Activated CD8-positive, alpha-beta T cell treated with anti-CD3 and anti-CD28 coated beads for 36 hours (primary cell): Measurements from ENCODE around the gene SFMBT1. TPM values are rescaled to one million over a fixed set of nuclear protein-coding genes. Genes with fewer than 3 reads are reported as not detected.
A peak's percentile ranks its signal among the peaks of the same experiment; 100 is the strongest.

Source experiments
- ATAC-seq: fragments of 200-7000 bp; cut with Tn5 transposase; one replicate; pipeline ENCODE4 v1.10.0; 2021; ENCODE audit warnings: mild to moderate bottlenecking, moderate library complexity
- CTCF ChIA-PET: fragments of 350-600 bp; sonication (Branson Sonifier 250); formaldehyde crosslinking; loops from one replicate; lab custom pipeline; 2021; ENCODE audit warnings: antibody characterized with exemption; lab: Charles Lee
- POLR2A ChIA-PET: fragments of 350-600 bp; sonication (Branson Sonifier 250); formaldehyde crosslinking; loops from one replicate; lab custom pipeline; 2021; ENCODE audit warnings: antibody characterized with exemption; lab: Charles Lee
- DNase-seq: peaks from one replicate; pipeline ENCODE4 v3.0.0-alpha.2; 2020
- H3K27ac Mint-ChIP-seq: one replicate; pipeline ENCODE4 v1.8.0; 2021; ENCODE audit warnings: mild to moderate bottlenecking, mixed read lengths
- H3K27me3 Mint-ChIP-seq: one replicate; pipeline ENCODE4 v1.8.0; 2021; ENCODE audit warnings: mixed read lengths
- H3K36me3 Mint-ChIP-seq: one replicate; pipeline ENCODE4 v1.8.0; 2021; ENCODE audit warnings: low read depth, mixed read lengths
- H3K4me1 Mint-ChIP-seq: one replicate; pipeline ENCODE4 v1.8.0; 2021; ENCODE audit warnings: low read depth, mixed read lengths
- H3K4me3 Mint-ChIP-seq: one replicate; pipeline ENCODE4 v1.8.0; 2021; ENCODE audit warnings: mild to moderate bottlenecking, moderate library complexity, mixed read lengths
- H3K9me3 Mint-ChIP-seq: one replicate; pipeline ENCODE4 v1.8.0; 2021; ENCODE audit warnings: mixed read lengths
- CTCF ChIP-seq: fragments of 200-600 bp; IDR thresholded peaks from one replicate; pipeline ENCODE4 v1.8.0; 2022; ENCODE audit warnings: antibody characterized with exemption, mild to moderate bottlenecking
- intact Hi-C: fragments of 100-400 bp; cut with micrococcal nuclease; formaldehyde crosslinking; loops from one replicate; pipeline ENCODE4 v1.10.0; 2022
- total RNA-seq, 2 experiments: library from RNA; stranded (reverse); gene quantifications; one replicate each; pipeline ENCODE4 v1.2.3, GENCODE V29; 2021

Gene SFMBT1
- total RNA-seq, 2 experiments from 2014 or later, result 17.8 to 20.1 TPM

- Mint-ChIP-seq H3K36me3 (peaks cover 5% of the 10 kb centered on the region), H3K4me3 (no peak overlapping the region), H3K27me3 (no peaks in the 10 kb centered on the region), H3K9me3 (no peaks in the 10 kb centered on the region), H3K4me1 (peaks cover 72% of the 10 kb centered on the region), H3K27ac (peak overlapping the region; percentile 46)
- no peak for TF ChIP-seq CTCF
- DNase-seq (no peak), ATAC-seq (no peak)
- intact Hi-C loops, result no loop called here
- POLR2A ChIA-PET, result interaction anchor here (1.2 kb wide), 2 partner anchors 10 to 152 kb away, joined by 3 read pairs; partner anchors contain the start of gene SFMBT1
- CTCF ChIA-PET, result interaction anchor here (3.4 kb wide), 1 partner anchor 41 kb away, joined by 18 read pairs; no protein-coding TSS in a partner anchor
Observed at GRCh38 chr3:52894756-52895155, 151.1 kb downstream of the SFMBT1 start.

- Mint-ChIP-seq H3K27me3 (no peaks in the 10 kb centered on the region), H3K27ac (peak overlapping the region; percentile 93), H3K4me3 (peak overlapping the region; percentile 65), H3K4me1 (peaks cover 72% of the 10 kb centered on the region), H3K9me3 (no peaks in the 10 kb centered on the region), H3K36me3 (peaks cover 5% of the 10 kb centered on the region)
- no peak for ATAC-seq
- no peak for DNase-seq
- no peak for TF ChIP-seq CTCF
- intact Hi-C loops, result no loop called here
- ChIA-PET POLR2A (interaction anchor here (0.6 to 2.2 kb wide), 4 partner anchors 9 to 179 kb away, joined by 3 to 10 read pairs (median 4); partner anchors contain the start of gene NEK4), CTCF (interaction anchor here (0.8 to 3.4 kb wide), 7 partner anchors 8 to 180 kb away, joined by 3 to 18 read pairs (median 4); no protein-coding TSS in a partner anchor)
Observed at GRCh38 chr3:52893723-52894122, 152.2 kb downstream of the SFMBT1 start.

GRCh38 chr3:52892625-52893311 is 153.1 kb downstream of the SFMBT1 start:
- peak overlapping the region; percentile 65 for H3K4me3 Mint-ChIP-seq
- DNase-seq (peak; percentile 35), ATAC-seq (peak; percentile 6)
- TF ChIP-seq CTCF, result peak; percentile 47
- H3K36me3 Mint-ChIP-seq, result peaks cover 5% of the 10 kb centered on the region
- CTCF ChIA-PET, result interaction anchor here (0.7 to 3.4 kb wide), 11 partner anchors 9 to 181 kb away, joined by 3 to 18 read pairs (median 4); no protein-coding TSS in a partner anchor
- POLR2A ChIA-PET, result interaction anchor here (1.0 to 2.2 kb wide), 4 partner anchors 10 to 122 kb away, joined by 3 to 10 read pairs (median 4); partner anchors contain the start of gene NEK4
- peak overlapping the region; percentile 93 for H3K27ac Mint-ChIP-seq
- intact Hi-C loops, result no loop called here
- no peaks in the 10 kb centered on the region for H3K27me3 Mint-ChIP-seq
- H3K9me3 Mint-ChIP-seq, result no peaks in the 10 kb centered on the region
- peaks cover 68% of the 10 kb centered on the region for H3K4me1 Mint-ChIP-seq

- peaks cover 68% of the 10 kb centered on the region for H3K4me1 Mint-ChIP-seq
- peak overlapping the region; percentile 93 for H3K27ac Mint-ChIP-seq
- peak overlapping the region; percentile 65 for H3K4me3 Mint-ChIP-seq
- no peaks in the 10 kb centered on the region for H3K9me3 Mint-ChIP-seq
- POLR2A ChIA-PET, result interaction anchor here (1.1 to 2.2 kb wide), 2 partner anchors 18 to 34 kb away, joined by 3 to 10 read pairs; no protein-coding TSS in a partner anchor
- peaks cover 5% of the 10 kb centered on the region for H3K36me3 Mint-ChIP-seq
- DNase-seq (no peak), ATAC-seq (no peak)
- no peaks in the 10 kb centered on the region for H3K27me3 Mint-ChIP-seq
- intact Hi-C loops, result no loop called here
- TF ChIP-seq CTCF, result no peak
- CTCF ChIA-PET, result interaction anchor here (0.7 to 3.4 kb wide), 7 partner anchors 10 to 96 kb away, joined by 3 to 18 read pairs (median 6); no protein-coding TSS in a partner anchor
Observed at GRCh38 chr3:52892290-52892624, 153.6 kb downstream of the SFMBT1 start.

GRCh38 chr3:52891615-52892081 is 154.2 kb downstream of the SFMBT1 start:
- Mint-ChIP-seq H3K27ac (peak overlapping the region; percentile 93), H3K4me1 (peaks cover 67% of the 10 kb centered on the region), H3K4me3 (peak overlapping the region; percentile 36), H3K9me3 (no peaks in the 10 kb centered on the region), H3K36me3 (peaks cover 7% of the 10 kb centered on the region), H3K27me3 (no peaks in the 10 kb centered on the region)
- CTCF ChIA-PET, result no interaction called here
- intact Hi-C loops, result no loop called here
- peak; percentile 6 for ATAC-seq
- POLR2A ChIA-PET, result interaction anchor here (1.1 kb wide), 1 partner anchor 35 kb away, joined by 3 read pairs; no protein-coding TSS in a partner anchor
- DNase-seq, result no peak
- no peak for TF ChIP-seq CTCF
